ENCODE results near the gene ABCA8.

GRCh38 chr17:68981288-68981687 lies 26.1 kb upstream of the ABCA8 start:
- TF ChIP-seq, protein P1, sequence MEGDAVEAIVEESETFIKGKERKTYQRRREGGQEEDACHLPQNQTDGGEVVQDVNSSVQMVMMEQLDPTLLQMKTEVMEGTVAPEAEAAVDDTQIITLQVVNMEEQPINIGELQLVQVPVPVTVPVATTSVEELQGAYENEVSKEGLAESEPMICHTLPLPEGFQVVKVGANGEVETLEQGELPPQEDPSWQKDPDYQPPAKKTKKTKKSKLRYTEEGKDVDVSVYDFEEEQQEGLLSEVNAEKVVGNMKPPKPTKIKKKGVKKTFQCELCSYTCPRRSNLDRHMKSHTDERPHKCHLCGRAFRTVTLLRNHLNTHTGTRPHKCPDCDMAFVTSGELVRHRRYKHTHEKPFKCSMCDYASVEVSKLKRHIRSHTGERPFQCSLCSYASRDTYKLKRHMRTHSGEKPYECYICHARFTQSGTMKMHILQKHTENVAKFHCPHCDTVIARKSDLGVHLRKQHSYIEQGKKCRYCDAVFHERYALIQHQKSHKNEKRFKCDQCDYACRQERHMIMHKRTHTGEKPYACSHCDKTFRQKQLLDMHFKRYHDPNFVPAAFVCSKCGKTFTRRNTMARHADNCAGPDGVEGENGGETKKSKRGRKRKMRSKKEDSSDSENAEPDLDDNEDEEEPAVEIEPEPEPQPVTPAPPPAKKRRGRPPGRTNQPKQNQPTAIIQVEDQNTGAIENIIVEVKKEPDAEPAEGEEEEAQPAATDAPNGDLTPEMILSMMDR (IDR thresholded peaks at IDR 0.05) = no peak
- TF ChIP-seq EP300 (IDR thresholded peaks at IDR 0.05) = no peak
- no peak for TF ChIP-seq POLR2AphosphoS5 (IDR thresholded peaks at IDR 0.05)
- TF ChIP-seq POLR2A (IDR thresholded peaks at IDR 0.05) = no peak

Data from gastroesophageal sphincter (tissue), 3 donors.